Medulla oblongata (tissue), 1 donor: ENCODE measurements around the gene ROR2.
"Not testable (repeated sequence)": the region's sequence is repeated elsewhere in the genome, so short reads cannot be mapped to it uniquely, and the experiment has no call there.

ENCODE experiments used
- DNase-seq: peaks from one replicate; pipeline ENCODE4 v3.0.0-alpha.2; 2015; ENCODE audit errors: extremely low spot score

ROR2 gene

DNA sequence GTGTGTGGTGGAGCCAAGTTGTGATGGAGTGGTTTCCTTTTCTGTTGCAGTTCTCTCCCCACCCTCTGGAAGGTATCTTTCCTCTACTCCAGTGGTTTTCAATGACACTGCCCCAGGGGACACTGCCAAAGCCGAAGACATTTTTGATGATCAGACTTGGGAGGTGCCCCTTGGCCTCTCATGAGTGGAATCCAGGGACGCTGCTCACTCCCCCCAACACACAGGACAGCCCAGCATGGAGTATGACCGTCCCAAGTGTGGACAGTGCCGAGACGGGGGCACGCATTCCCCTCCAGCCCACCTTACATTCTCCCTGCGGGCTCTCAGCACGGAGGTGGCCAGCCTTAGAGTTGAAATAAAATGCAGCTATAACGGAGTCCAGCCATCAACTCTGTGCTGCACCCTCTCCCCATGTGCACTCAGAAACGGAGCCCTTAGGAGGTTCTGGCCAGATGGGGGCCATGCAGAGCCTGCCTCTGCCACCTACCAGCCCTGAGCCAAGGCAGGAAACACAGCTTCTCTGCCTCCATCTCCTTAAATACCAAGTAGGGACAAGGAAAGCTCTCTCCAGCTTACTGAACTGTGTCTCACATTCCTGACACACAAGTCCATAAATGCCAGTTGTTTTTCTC is 150.8 kb downstream of the ROR2 start:
- DNase-seq: no peak

DNA sequence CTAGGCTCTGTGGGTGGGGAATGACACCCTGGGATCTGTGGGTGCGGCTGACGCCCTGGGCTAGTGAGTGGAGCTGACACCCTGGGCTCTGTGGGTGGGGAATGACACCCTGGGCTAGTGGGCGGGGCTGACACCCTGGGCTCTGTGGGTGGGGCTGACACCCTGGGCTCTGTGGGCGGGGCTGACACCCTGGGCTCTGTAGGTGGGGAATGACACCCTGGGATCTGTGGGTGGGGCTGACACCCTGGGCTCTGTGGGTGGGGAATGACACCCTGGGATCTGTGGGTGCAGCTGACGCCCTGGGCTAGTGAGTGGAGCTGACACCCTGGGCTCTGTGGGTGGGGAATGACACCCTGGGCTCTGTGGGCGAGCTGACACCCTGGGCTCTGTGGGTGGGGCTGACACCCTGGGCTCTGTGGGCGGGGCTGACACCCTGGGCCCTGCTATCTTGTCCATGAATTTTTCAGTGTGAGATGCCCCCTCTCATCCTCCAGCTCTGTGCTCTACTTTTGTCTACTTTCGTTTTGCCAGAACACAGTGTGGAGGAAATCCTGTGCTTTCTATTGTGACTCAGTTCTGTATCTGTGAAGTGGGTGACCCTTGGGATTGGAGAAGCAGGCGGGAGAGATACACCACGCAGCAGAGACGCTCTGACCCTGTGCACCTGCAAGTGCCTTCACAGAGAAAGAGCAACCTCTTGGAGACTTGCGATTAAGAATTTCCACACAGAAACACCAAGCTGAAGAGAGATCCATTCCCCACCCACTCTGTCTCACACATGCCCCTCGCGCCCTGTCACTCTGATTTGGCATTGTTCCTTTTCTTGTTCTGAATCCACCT is 151.5 kb downstream of the ROR2 start:
- not testable (repeated sequence) for DNase-seq

DNA sequence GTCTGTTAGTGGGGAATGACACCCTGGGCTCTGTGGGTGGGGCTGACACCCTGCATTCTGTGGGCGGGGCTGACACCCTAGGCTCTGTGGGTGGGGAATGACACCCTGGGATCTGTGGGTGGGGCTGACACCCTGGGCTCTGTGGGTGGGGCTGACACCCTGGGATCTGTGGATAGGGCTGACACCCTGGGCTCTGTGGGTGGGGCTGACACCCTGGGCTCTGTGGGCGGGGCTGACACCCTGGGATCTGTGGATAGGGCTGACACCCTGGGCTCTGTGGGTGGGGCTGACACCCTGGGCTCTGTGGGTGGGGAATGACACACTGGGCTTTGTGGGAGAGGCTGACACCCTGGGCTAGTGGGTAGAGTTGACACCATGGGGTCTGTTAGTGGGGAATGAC is 152.5 kb downstream of the ROR2 start:
- not testable (repeated sequence) for DNase-seq

DNA sequence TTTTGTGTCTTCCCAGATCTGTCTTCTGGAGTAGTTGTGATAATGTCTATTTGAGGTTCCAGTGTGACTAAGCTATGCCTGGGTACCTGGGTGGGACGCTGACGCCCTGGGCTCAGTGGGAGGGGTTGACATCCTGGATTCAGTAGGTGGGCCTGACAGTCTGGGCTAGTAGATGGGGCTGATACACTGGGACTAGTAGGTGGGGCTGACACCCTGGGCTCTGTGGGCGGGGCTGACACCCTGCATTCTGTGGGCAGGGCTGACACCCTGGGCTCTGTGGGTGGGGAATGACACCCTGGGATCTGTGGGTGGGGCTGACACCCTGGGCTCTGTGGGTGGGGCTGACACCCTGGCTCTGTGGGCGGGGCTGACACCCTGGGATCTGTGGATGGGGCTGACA is 153.5 kb downstream of the ROR2 start:
- DNase-seq: not testable (repeated sequence)

DNA sequence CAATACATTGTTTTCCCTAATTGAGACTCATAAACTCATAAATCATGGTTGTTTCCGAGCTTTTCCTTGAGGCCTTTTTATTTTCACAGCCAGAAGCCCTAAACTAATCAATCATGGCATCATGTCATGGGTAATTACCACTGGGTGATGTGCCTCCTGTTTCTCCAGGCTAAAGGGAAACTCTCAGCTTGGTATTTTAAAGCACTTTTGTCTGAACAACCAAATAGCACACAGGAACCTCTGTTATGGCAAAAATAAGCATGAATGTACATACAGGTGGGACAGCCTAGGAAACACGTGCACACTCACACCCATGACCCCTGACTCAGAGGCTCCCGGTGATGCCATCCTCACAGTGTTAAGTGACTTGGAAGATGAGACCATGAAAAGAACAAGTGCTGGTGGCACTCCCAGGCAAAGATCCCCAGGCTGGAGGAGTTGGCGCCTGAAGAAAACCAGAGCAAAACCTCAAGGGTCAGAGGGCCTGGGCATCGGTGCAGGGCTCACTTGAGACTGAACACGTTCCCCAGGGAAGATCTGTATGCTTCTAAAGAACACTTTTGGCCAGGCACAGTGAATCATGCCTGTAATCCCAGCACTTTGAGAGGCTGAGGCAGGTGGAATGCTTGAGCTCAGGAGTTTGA is 154.3 kb downstream of the ROR2 start:
- DNase-seq: no peak

DNA sequence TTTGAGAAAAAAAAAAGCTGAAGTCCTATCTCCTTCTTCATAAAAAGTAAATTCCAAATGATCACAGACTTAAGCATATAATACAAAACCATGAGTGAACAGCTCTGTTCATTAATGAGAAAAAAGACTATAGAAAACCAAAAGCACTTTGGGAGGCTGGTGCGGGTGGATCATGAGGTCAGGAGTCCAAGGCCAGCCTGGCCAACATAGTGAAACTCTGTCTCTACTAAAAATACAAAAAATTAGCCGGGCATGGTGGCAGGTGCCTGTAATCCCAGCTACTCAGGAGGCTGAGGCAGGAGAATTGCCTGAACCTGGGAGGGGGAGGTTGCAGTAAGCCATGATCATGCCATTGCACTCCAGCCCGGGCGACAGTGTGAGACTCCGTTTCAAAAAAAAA is 156.7 kb downstream of the ROR2 start:
- DNase-seq: not testable (repeated sequence)

DNA sequence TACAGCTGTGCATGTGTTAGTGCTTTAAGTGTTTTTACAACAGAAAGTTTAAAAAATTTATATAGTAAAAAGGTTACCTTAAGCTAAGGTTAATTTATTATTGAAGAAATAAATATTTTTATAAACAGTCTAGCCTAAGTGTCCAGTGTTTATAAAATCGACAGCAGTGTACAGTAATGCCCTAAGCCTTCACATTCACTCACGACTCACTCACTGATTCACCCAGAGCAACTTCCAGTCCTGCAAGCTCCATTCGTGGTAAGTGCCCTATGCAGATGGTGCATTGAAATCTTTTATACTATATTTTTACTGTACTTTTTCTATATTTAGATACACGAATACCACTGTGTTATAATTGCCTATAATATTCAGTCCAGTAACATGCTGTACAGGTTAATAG is 159.1 kb downstream of the ROR2 start:
- DNase-seq: no peak

DNA sequence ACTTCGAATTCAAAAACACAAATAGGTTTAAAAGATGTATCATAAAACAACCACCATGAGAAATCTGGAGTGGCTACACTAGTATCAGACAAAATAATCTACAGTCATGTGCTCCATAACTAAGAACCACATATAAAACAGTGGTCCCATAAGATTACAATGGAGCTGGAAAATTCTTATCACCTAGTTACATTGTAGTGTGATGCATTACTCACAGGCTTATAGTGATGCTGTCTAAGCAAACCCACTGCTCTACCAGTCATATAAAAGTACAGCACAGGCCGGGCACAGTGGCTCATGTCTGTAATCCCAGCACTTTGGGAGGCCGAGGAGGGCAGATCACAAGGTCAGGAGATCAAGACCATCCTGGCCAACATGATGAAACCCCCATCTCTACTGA is 160.1 kb downstream of the ROR2 start:
- DNase-seq: no peak

DNA sequence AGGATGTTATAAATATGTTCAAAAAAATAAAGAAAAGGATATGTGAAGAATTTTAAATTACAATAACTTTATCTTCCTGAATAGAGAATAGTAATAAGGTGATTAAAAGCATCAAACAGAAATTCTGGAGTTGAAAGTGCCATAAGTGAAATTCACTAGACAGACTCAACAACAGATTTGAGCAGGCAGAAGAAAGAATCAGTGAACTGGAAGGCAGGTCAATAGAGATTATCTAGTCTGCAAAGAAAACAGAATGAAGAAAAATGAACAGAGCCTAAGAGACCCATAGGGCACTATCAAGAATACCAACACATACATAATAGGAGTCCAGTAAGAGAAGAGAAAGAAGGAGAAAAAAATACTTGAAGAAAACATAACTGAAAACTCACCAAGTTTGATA is 162.1 kb downstream of the ROR2 start:
- DNase-seq: no peak

DNA sequence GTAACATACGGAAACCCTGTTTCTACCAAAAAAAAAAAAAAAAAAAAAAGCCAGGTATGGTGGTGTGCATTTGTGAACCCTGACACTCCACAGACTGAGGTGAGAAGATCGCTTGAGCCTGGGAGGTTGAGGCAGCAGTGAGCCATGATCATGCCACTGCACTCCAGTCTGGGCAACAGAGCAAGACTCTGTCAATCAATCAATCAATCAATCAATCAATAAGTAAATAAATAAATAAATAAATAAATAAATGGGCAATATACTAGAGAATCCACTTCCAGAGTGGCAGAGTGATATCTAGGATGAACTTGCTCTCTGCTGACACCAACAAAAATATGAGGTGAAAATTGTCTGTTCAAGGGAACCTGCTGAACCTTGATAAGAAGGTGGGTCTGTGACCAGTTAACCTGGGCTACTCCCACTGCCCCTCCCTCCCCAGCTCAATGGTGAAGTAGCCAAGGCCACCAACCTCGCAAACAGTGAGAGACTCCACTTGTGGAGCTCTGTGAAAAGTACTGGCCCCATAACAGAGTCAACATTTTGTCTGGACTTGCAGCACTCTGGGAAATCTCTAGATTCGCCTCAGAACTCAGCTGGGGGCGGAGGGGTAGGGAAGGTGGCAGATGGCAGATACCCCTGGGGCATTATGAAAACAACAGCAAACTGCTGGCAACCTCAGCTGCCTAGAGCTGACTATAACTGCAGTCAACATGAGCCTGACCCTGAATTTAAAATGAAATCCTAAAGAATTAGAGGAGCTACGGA is 163.7 kb downstream of the ROR2 start:
- no peak for DNase-seq

DNA sequence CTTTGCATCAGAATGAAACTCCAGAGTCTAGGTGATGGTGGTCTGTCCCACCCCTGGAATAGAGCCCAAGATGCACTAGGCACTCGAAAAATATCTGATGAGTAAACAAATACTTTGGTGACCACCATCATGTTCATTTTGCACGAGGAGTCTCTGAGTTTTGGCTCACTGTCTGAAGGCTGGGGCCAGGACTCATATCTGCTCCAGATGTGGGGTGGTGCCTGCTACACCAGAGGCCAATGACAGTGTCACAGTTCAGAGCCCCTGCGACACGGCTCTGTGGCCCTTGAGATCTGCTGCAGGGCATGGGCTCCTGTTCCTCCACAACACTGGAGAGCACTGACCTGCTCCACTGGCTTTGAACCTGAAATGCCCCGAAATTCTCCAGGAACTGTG is 164.6 kb downstream of the ROR2 start:
- no peak for DNase-seq

DNA sequence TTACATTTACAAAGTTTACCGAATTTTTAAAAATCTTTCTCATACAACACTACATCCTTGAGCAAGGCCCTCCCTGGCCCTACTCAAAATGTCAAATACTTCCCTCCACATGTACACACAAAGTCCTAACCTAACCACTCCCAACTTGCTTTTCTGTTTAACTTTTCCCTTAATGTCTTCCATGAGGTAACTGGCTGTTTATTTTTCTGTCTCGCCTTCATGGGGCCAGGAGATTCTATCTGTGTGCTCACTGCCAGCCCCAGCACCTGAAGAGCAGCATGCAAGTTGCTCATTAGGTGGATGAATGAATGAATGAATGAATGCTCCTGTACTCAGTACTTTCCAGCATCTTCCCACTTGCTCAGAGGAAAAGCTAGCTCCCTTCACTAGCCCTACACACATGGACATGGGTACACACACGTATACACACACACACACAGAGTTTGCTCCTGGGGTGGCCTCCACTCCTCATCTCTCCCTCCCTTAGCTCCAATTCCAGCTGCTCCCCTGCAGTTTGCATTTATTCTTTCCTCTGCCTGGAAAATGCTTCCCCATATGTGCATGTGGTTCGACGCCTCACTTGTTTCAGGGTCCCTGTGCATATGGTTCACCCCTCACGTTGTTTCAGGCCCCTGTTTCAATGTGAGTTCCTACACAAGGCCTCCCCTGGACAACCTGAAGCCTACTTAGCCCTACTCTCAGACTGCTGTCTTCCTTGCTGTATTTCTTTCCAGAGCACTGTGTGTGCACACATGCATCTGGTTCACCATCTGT is 165.2 kb downstream of the ROR2 start:
- DNase-seq: no peak

DNA sequence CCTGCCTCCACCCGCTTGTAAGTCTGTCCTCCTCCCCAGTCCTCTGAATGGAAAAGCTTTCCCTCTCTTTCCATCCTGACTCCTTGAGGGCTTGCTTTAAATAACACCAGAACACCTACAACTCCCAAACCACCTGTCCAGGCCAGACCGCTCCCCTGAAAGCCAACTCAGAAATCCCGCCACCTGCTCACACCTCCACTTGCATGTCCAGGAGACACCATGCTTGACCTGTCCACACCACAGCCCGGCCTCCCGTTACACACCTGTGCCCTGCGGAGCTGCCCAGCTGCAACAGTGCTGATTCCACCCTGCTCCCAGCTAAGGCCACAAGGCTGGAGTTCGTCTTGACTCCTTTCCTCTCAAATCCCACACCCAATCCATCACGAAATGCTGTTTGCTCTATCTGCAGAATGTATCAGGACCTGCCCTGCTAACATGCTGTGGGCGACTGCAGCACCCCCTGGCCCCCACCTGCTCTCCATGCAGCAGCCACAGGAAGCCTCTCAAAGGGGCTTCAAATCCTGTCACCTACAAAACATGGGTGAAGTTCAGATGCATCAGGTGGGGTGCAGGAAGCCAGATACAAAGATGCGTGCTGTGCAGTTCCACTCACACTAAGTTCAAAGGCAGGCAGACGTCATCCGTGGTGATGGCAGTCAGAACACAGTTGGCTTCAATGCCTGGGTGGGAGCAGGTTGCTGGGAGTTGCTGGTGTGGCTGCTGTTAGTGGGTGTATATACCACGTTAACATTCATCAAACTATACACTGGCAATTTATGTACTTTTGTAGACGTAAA is 166.0 kb downstream of the ROR2 start:
- no peak for DNase-seq

DNA sequence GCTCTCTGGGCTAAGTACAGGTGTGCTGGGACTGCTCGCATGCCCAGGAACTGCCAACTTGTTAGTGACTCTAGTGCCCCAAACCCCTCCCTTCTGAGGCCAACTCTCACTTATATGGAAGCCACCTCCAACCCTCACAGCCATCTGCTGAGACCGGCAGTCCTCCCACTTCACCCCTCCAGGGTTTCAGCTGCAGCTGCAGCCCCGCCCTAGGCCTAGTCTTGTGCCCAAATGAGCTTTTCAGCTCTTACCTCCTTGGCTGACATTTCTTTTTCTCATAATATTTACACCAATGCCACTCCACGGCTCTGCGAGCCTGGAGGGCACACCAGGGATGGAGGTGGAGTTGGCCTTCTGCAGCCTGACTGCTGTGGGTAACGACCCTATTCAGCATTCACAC is 166.6 kb downstream of the ROR2 start:
- DNase-seq: no peak

DNA sequence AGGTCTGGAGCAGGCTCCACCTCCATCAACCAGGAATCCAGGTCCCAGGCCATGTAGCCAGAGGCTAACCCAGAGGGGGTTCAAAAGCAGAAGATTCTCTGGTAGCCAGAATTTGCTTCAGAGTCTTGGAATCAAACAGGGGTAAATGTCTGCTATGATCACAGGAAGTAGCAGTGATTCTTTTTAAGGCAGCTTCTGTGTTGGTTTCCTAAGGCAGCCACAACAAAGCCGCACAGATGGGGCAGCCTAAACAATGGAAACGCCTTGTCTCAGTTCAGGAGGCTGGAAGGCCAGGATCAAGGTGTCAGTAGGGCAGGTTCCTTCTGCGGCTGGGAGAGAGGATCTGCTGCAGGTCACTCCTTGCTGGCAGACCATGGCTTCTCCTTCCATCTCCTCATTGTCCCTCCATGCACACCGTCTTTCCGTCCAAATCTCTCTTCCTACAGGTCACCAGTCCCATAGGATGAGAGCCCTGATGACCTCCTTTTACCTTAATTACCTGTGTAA is 167.3 kb downstream of the ROR2 start:
- no peak for DNase-seq

DNA sequence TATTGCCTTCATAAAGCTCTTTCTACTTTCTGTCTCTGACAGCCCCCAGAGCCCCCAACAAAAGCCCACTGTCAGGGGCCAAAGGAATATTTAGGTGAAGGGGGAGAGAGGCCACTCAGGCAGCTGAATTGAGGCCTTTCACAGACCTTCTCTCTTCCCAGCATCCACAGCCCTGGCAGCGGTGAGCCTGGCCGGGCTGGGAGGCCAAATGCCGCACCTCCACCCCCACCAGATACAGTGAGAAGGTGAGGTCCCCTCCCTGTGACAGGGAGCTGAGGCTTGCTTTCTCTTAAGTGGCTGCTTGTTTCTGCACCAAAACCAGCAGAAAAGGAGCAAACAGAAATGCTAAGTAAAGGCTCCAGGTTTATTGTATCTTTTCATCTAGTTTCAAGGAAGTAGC is 168.1 kb downstream of the ROR2 start:
- DNase-seq: no peak

DNA sequence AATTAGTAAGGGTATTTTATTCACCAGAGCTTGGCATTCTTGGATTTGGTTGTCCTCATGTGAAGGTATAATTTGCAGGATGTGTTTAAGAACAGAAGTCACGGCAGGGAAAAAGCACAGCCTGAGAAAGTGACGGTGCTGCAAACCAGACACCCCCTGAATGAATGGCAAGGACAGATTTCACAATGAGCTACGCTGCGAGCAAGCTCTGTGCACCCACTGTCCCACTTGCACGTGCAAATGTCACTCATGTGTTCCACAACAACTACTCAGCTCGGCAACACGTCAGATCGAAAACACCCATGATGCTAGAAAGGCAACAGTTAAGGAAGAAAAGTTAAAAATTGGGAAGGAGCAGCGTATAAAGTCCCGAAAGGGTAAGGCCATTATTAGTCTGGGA is 168.9 kb downstream of the ROR2 start:
- DNase-seq: no peak

DNA sequence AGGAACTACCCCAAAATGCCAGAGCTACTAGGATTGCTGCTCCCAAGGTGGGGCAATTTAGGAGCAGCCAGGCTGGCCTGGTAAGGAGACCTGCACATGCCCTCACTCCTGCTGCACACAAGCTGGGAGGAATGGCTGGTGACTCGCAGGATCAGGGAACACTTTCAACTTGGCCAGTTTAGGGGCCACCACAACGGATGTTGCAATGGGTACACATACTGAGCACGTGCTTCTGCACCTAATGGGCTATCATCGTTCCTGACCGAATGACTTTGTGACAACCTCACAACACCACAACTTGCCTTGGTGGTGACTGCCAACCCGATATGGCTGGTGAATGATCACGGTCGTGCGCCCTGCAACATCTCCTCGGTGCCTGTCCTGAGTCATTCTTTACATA is 172.0 kb downstream of the ROR2 start:
- no peak for DNase-seq

DNA sequence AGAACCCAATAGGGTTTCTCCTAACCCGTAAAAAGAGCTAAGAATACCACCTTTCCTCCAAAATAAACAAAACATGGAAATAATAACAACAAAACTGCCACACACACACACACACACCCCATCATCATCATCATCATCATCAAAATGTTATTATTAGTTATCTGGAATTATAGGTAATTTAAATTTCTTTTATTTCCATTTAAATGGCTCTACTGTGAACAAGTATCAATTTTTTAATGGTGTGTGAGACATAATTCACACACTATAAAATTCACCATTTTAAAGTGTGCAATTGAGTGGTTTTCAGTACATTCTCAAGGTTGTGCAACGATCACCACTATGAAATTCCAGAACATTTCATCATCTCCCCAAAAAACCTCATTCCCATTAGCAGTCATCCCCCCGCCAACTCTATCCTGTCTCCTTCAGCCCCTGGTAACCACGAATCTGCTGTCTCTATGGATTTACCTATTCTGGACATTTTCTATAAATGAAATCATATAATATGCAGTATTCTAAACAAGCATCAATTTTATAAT is 172.7 kb downstream of the ROR2 start:
- no peak for DNase-seq
